K562 (cell line): ENCODE measurements around the gene NACC1. TPM values are rescaled to one million over a fixed set of nuclear protein-coding genes. Genes with fewer than 3 reads are reported as not detected.

Experiments used
- DMBX1 ChIP-seq: fragments of 250-450 bp; sonication (Bioruptor Pico); IDR thresholded peaks from 2 replicates; pipeline ENCODE4 v1.8.0; 2022; ENCODE audit warnings: inconsistent platforms, mild to moderate bottlenecking, moderate library complexity, borderline replicate concordance
- E2F6 ChIP-seq, 2 experiments: IDR thresholded peaks; 2 replicates each; pipeline ENCODE4 v1.6.1; 2011; ENCODE audit warnings: borderline replicate concordance in 1 of 2, control low read depth in 1 of 2, low read depth in 1 of 2, low read length in 1 of 2, mild to moderate bottlenecking in 1 of 2, mixed read lengths in 1 of 2, moderate library complexity in 1 of 2; ENCODE audit not compliant: insufficient read depth in 1 of 2, insufficient read length in 1 of 2, poor library complexity in 1 of 2, severe bottlenecking in 1 of 2; ENCODE audit errors: extremely low read depth in 1 of 2
- E4F1 ChIP-seq: fragments of 250-450 bp; sonication (Bioruptor Pico); IDR thresholded peaks from 2 replicates; pipeline ENCODE4 v1.5.0; 2021; ENCODE audit warnings: mild to moderate bottlenecking, borderline replicate concordance
- EZH2 ChIP-seq: IDR thresholded peaks from 2 replicates; pipeline ENCODE4 v1.6.1; 2012; ENCODE audit warnings: low read depth, mild to moderate bottlenecking, inconsistent platforms, low read length, borderline replicate concordance
- HOMEZ ChIP-seq: fragments of 250-450 bp; sonication (Bioruptor Pico); IDR thresholded peaks from 2 replicates; pipeline ENCODE4 v1.4.0; 2020; ENCODE audit warnings: mild to moderate bottlenecking, moderate library complexity
- IFI16 ChIP-seq: fragments of 250-450 bp; sonication (Bioruptor Pico); IDR thresholded peaks from 2 replicates; pipeline ENCODE4 v2.1.2; 2022; ENCODE audit warnings: mild to moderate bottlenecking, inconsistent platforms
- MEF2D ChIP-seq: conservative IDR thresholded peaks from 2 replicates; pipeline ENCODE4 v1.6.1; 2016; ENCODE audit warnings: low read depth, missing genetic modification characterization, missing compliant biosample characterization
- MITF ChIP-seq: IDR thresholded peaks from 2 replicates; pipeline ENCODE4 v1.6.1; 2014; ENCODE audit warnings: antibody characterized with exemption
- POLR2A ChIP-seq: fragments of 450-650 bp; conservative IDR thresholded peaks from 2 replicates; pipeline ENCODE4 v1.6.1; 2016
- SAP30 ChIP-seq: fragments of 200-600 bp; sonication (generic); IDR thresholded peaks from 2 replicates; pipeline ENCODE4 v1.6.1; 2012; ENCODE audit warnings: borderline replicate concordance, low read depth, mild to moderate bottlenecking, moderate library complexity, low read length, control low read depth, inconsistent platforms; ENCODE audit not compliant: insufficient read depth, poor library complexity, severe bottlenecking
- SFPQ ChIP-seq: fragments of 200-400 bp; formaldehyde crosslinking; IDR thresholded peaks from 2 replicates; pipeline ENCODE4 v1.6.1; 2017; ENCODE audit warnings: mild to moderate bottlenecking, low read depth, low read length, moderate library complexity
- TRIM24 ChIP-seq, 2 experiments: fragments of 450-650 bp; IDR thresholded peaks; 2 replicates each; pipeline ENCODE4 v1.6.1; 2016
- ZBTB12 ChIP-seq: fragments of 250-450 bp; sonication (Bioruptor Pico); IDR thresholded peaks from 2 replicates; pipeline ENCODE4 v1.4.0; 2020
- ZC3H4 ChIP-seq: sonication (generic); formaldehyde crosslinking; IDR thresholded peaks from 2 replicates; pipeline ENCODE4 v1.9.0; 2021; ENCODE audit warnings: missing genetic modification reagents, borderline replicate concordance
- ZC3H8 ChIP-seq: fragments of 450-650 bp; IDR thresholded peaks from 2 replicates; pipeline ENCODE4 v1.6.1; 2017
- ZFP36 ChIP-seq: fragments of 150-350 bp; IDR thresholded peaks from 2 replicates; pipeline ENCODE4 v1.6.1; 2018; ENCODE audit warnings: low read length, low read depth; ENCODE audit not compliant: partially characterized antibody
- ZNF311 ChIP-seq: fragments of 250-450 bp; sonication (Bioruptor Pico); IDR thresholded peaks from 2 replicates; pipeline ENCODE4 v1.4.0; 2020; ENCODE audit warnings: mild to moderate bottlenecking, moderate library complexity
- ZNF583 ChIP-seq: fragments of 250-450 bp; sonication (Bioruptor Pico); IDR thresholded peaks from 2 replicates; pipeline ENCODE4 v1.4.0; 2020
- polyA plus RNA-seq, 8 experiments: library from polyadenylated mRNA; depleted of rRNA in 4 of 8; stranded (reverse) in 5 of 8; unstranded in 3 of 8; fragments of >200 nt; fragmentation: Nextera tagmentation in 2 of 8; fragmentation: Illumina TruSeq in 1 of 8; extraction: Ambion mirVana in 2 of 8; extraction: Trizol in 1 of 8; gene quantifications; 2 replicates each; pipeline versions ENCODE4 v1.2.1 to v1.2.3, GENCODE V29; 2011 to 2014; ENCODE audit warnings: inconsistent platforms in 1 of 8, missing spikeins in 1 of 8
- total RNA-seq, 7 experiments: library from RNA; depleted of rRNA in 6 of 7; stranded (reverse); fragments of >200 nt in 6 of 7; fragmentation: Illumina TruSeq in 2 of 7; extraction: Trizol in 2 of 7; gene quantifications; 2 replicates each; pipeline versions ENCODE4 v1.2.1 to v1.2.3, GENCODE V29; 2011 to 2021; ENCODE audit warnings: low replicate concordance in 1 of 7

NACC1 gene
- total and polyA plus RNA-seq, 9 of the 15 experiments (the other 6 are each of a cell fraction or from before 2014, with no cell fraction given), result 0.04 to 96.6 (median 25.8) TPM

DNA sequence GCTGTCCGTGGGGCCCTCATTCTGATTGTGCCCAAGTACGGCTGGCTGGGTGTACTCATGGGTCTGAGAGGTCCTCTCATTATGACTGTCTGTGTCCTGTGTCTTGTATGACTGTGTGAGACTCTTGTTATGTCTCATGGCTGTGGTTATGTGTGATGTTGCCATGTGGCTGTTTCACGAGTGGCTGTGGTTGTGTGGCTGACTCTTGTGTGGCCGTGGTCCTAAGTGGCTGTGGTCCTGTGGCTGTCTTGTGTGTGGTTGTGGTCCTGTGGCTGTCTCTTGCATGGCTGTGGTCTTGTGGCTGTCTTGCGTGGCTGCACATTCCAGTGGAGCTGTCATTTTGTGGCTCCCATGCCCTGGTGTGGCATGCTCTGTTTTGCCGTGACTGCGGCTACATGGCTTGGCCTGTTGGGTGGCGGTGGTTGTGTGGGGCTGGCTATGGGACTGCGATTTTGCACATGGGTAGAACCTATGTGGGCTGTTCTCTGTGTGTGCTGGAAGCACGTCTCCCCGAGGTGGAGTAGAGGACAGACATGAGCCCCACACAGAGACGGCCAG, 18.0 kb upstream of the NACC1 start (continued):
- no peak for TF ChIP-seq ZBTB12
- TF ChIP-seq ZFP36, result no peak
- TF ChIP-seq ZC3H4 (CRISPR knock-in tag), result no peak
- TF ChIP-seq TRIM24 (IDR thresholded peaks at IDR 0.05), result peak in 1 of 2 experiments; percentile 23; a peak in 1 of 4 replicates
- TF ChIP-seq ZC3H8, result peak; percentile 78; the same call in 1 of the 2 replicates
- peak; percentile 60 for TF ChIP-seq MEF2D
- TF ChIP-seq ZNF583 (CRISPR knock-in tag), result no peak
- TF ChIP-seq E4F1 (CRISPR knock-in tag), result no peak
- TF ChIP-seq E2F6 (IDR thresholded peaks at IDR 0.05; ENCODE audit: borderline replicate concordance in 1 of 2, extremely low read depth in 1 of 2, insufficient read depth in 1 of 2, insufficient read length in 1 of 2, low read depth in 1 of 2, low read length in 1 of 2, poor library complexity in 1 of 2, severe bottlenecking in 1 of 2), result no peak
- TF ChIP-seq SFPQ, result no peak
- no peak for TF ChIP-seq ZNF311 (CRISPR knock-in tag)
- no peak for TF ChIP-seq SAP30
- no peak for TF ChIP-seq MITF
- no peak for TF ChIP-seq IFI16 (CRISPR knock-in tag)
- TF ChIP-seq DMBX1 (CRISPR knock-in tag), result no peak
- no peak for TF ChIP-seq HOMEZ (CRISPR knock-in tag)
- TF ChIP-seq EZH2, result no peak
- TF ChIP-seq POLR2A, result peak; percentile 75
